Measurements from ENCODE around the gene CALU.

Gene CALU

DNA sequence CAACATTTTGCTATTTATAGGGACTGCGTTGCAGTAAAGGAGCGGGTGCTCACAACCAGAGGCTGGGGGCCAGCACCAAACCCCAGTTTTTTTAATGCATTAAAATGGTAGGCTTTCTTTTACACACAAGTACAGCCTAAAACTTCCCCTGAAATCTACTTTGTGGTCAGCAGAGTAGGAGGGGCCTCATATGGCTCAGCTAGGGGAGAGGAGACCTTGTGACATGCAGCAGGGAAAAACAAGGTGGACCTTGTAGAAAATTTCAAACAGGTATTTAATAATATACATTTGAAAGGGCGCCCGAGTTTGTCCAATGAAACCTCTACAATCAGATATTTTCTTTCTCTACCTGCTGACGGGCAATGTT is 54.0 kb downstream of the CALU start:
- H3K36me3 ChIP-seq (ENCODE audit: control insufficient read depth, insufficient read depth, low read length): no peaks in the 10 kb centered on the region
- no peak overlapping the region for H3K4me2 ChIP-seq (ENCODE audit: low read length)
- H3K9me3 ChIP-seq (ENCODE audit: control insufficient read depth, low read length): no peaks in the 10 kb centered on the region
- TF ChIP-seq, protein P1, sequence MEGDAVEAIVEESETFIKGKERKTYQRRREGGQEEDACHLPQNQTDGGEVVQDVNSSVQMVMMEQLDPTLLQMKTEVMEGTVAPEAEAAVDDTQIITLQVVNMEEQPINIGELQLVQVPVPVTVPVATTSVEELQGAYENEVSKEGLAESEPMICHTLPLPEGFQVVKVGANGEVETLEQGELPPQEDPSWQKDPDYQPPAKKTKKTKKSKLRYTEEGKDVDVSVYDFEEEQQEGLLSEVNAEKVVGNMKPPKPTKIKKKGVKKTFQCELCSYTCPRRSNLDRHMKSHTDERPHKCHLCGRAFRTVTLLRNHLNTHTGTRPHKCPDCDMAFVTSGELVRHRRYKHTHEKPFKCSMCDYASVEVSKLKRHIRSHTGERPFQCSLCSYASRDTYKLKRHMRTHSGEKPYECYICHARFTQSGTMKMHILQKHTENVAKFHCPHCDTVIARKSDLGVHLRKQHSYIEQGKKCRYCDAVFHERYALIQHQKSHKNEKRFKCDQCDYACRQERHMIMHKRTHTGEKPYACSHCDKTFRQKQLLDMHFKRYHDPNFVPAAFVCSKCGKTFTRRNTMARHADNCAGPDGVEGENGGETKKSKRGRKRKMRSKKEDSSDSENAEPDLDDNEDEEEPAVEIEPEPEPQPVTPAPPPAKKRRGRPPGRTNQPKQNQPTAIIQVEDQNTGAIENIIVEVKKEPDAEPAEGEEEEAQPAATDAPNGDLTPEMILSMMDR (IDR thresholded peaks at IDR 0.05): no peak
- H3K9ac ChIP-seq: no peak overlapping the region
- no peak overlapping the region for H2AFZ ChIP-seq
- H3K27ac ChIP-seq: no peak overlapping the region
- no peaks in the 10 kb centered on the region for H3K79me2 ChIP-seq
- H3K4me3 ChIP-seq (ENCODE audit: low read depth, low read length): no peak overlapping the region
- H3K4me1 ChIP-seq: peaks cover 7% of the 10 kb centered on the region
- no peaks in the 10 kb centered on the region for H3K27me3 ChIP-seq (ENCODE audit: control insufficient read depth, insufficient read depth, low read length)

DNA sequence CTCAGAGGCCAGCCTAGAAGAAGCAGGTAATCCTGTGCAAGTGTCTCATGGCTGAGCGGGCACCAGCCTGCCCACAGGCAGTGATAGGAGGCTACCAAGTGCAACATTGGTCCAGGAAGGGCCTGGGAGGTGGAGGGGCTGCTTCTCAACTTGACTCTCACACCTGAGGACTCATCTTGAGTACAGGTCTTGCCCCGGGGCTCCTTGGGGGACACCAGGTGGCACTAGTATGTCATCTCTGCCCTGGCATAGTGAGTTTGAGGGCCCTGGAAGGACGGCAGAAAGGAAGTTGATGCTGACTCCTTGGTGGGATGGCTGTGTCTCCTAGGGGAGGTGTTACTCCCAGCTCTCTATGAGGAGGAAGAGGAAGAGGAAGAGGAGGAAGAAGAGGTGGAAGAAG is 54.9 kb downstream of the CALU start:
- Histone ChIP-seq H2AFZ (no peak overlapping the region), H3K27ac (no peak overlapping the region), H3K9ac (no peak overlapping the region), H3K9me3 (ENCODE audit: control insufficient read depth, low read length) (no peaks in the 10 kb centered on the region), H3K36me3 (ENCODE audit: control insufficient read depth, insufficient read depth, low read length) (no peaks in the 10 kb centered on the region), H3K4me2 (ENCODE audit: low read length) (no peak overlapping the region), H3K4me3 (ENCODE audit: low read depth, low read length) (no peak overlapping the region), H3K79me2 (no peaks in the 10 kb centered on the region), H3K4me1 (peaks cover 7% of the 10 kb centered on the region), H3K27me3 (ENCODE audit: control insufficient read depth, insufficient read depth, low read length) (no peaks in the 10 kb centered on the region)
- TF ChIP-seq, protein P1 (IDR thresholded peaks at IDR 0.05): peak; percentile 68

DNA sequence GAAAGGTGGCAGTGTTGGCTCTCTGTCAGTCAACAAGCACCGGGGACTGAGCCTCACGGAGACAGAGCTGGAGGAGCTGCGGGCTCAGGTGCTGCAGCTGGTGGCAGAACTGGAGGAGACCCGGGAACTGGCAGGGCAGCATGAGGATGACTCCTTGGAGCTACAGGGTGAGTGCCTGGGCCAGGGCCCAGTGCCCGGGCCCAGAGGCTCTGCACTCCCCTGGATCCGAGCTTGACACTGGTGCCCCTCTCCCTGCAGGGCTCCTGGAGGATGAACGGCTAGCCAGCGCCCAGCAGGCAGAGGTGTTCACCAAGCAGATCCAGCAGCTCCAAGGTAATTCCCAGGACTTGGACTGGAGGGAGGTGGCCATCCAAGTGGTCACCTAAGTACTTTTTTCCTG is 55.3 kb downstream of the CALU start:
- Histone ChIP-seq H3K36me3 (ENCODE audit: control insufficient read depth, insufficient read depth, low read length) (no peaks in the 10 kb centered on the region), H3K4me2 (ENCODE audit: low read length) (no peak overlapping the region), H3K79me2 (no peaks in the 10 kb centered on the region), H3K27me3 (ENCODE audit: control insufficient read depth, insufficient read depth, low read length) (no peaks in the 10 kb centered on the region), H3K27ac (no peak overlapping the region), H3K4me1 (peaks cover 7% of the 10 kb centered on the region), H2AFZ (no peak overlapping the region), H3K9ac (no peak overlapping the region), H3K9me3 (ENCODE audit: control insufficient read depth, low read length) (no peaks in the 10 kb centered on the region), H3K4me3 (ENCODE audit: low read depth, low read length) (no peak overlapping the region)
- TF ChIP-seq, protein P1 (IDR thresholded peaks at IDR 0.05): no peak

- Histone ChIP-seq H3K9ac (no peak overlapping the region), H3K27me3 (ENCODE audit: control insufficient read depth, insufficient read depth, low read length) (no peaks in the 10 kb centered on the region), H3K9me3 (ENCODE audit: control insufficient read depth, low read length) (no peaks in the 10 kb centered on the region), H3K79me2 (no peaks in the 10 kb centered on the region), H3K27ac (no peak overlapping the region), H2AFZ (no peak overlapping the region), H3K4me3 (ENCODE audit: low read depth, low read length) (no peak overlapping the region), H3K4me1 (peaks cover 7% of the 10 kb centered on the region), H3K4me2 (ENCODE audit: low read length) (no peak overlapping the region), H3K36me3 (ENCODE audit: control insufficient read depth, insufficient read depth, low read length) (no peaks in the 10 kb centered on the region)
- TF ChIP-seq, protein P1 (IDR thresholded peaks at IDR 0.05): no peak
These were observed 56.0 kb downstream of the CALU start for GRCh38 chr7:128795129-128795528.

DNA sequence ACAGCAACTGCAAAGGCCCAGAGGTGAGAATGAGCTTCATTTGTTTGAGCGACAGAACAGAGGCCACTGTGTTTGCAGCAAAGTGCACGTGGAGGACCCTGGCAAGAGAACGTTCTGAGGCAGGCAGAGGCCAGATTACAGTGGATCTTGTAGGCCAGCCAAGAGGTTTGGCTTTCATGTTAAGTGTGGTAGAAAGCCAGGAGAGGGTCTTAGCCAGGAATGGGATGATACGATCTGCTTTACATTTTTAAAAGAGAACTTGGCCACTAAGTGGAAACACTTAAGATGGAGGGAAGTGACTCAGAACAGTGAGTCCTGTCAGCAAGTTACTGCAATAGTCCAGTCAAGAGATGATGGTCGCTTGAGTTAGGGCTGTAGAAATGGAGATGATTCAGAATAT is 57.2 kb downstream of the CALU start:
- H3K79me2 ChIP-seq: no peaks in the 10 kb centered on the region
- peaks cover 2% of the 10 kb centered on the region for H3K4me1 ChIP-seq
- H3K4me3 ChIP-seq (ENCODE audit: low read depth, low read length): no peak overlapping the region
- no peaks in the 10 kb centered on the region for H3K36me3 ChIP-seq (ENCODE audit: control insufficient read depth, insufficient read depth, low read length)
- H3K27ac ChIP-seq: no peak overlapping the region
- H2AFZ ChIP-seq: no peak overlapping the region
- H3K4me2 ChIP-seq (ENCODE audit: low read length): no peak overlapping the region
- TF ChIP-seq, protein P1 (IDR thresholded peaks at IDR 0.05): no peak
- no peak overlapping the region for H3K9ac ChIP-seq
- H3K9me3 ChIP-seq (ENCODE audit: control insufficient read depth, low read length): no peaks in the 10 kb centered on the region
- no peaks in the 10 kb centered on the region for H3K27me3 ChIP-seq (ENCODE audit: control insufficient read depth, insufficient read depth, low read length)
